ENCODE data around the gene ARHGAP11B.
"Not testable (repeated sequence)": the region's sequence is repeated elsewhere in the genome, so short reads cannot be mapped to it uniquely, and the experiment has no call there.

ARHGAP11B gene

GRCh38 chr15:30625436-30626193 lies at the start of gene ARHGAP11B:
ARHGAP11B (plus strand) TSS chr15:30626128.
- peak; percentile 99 for DNase-seq (ENCODE audit: low spot score)

GRCh38 chr15:30579394-30579970 lies 46.4 kb upstream of the ARHGAP11B start:
- DNase-seq (ENCODE audit: low spot score) = not testable (repeated sequence)

GRCh38 chr15:30580716-30581115 lies 45.2 kb upstream of the ARHGAP11B start:
- not testable (repeated sequence) for DNase-seq (ENCODE audit: low spot score)

GRCh38 chr15:30598953-30599352 lies 27.0 kb upstream of the ARHGAP11B start:
- DNase-seq (ENCODE audit: low spot score) = not testable (repeated sequence)

GRCh38 chr15:30603796-30604195 lies 22.1 kb upstream of the ARHGAP11B start, which contains the start of gene GOLGA8H:
GOLGA8H (plus strand) TSS chr15:30604028; CDS start chr15:30604126, 98 bp downstream.
- not testable (repeated sequence) for DNase-seq (ENCODE audit: low spot score)

- DNase-seq (ENCODE audit: low spot score) = not testable (repeated sequence)
Measured at GRCh38 chr15:30612271-30612670, 13.7 kb upstream of the ARHGAP11B start.

- DNase-seq (ENCODE audit: low spot score) = peak; percentile 37
Measured at GRCh38 chr15:30621342-30621741, 4.6 kb upstream of the ARHGAP11B start.

- peak; percentile 4 for DNase-seq (ENCODE audit: low spot score)
Measured at GRCh38 chr15:30626194-30626565, 252 bp downstream of the ARHGAP11B start.

- DNase-seq (ENCODE audit: low spot score) = not testable (repeated sequence)
Measured at GRCh38 chr15:30626632-30627031, 704 bp downstream of the ARHGAP11B start.

- no peak for DNase-seq (ENCODE audit: low spot score)
Measured at GRCh38 chr15:30650012-30650929, 24.3 kb downstream of the ARHGAP11B start.

GRCh38 chr15:30661154-30661553 lies 35.2 kb downstream of the ARHGAP11B start:
- peak; percentile 15 for DNase-seq (ENCODE audit: low spot score)

GRCh38 chr15:30669621-30670020 lies 43.7 kb downstream of the ARHGAP11B start:
- DNase-seq (ENCODE audit: low spot score) = not testable (repeated sequence)

GRCh38 chr15:30670056-30670455 lies 44.1 kb downstream of the ARHGAP11B start:
- DNase-seq (ENCODE audit: low spot score) = no peak

GRCh38 chr15:30671309-30671708 lies 45.4 kb downstream of the ARHGAP11B start:
- no peak for DNase-seq (ENCODE audit: low spot score)

GRCh38 chr15:30675126-30675525 lies 49.2 kb downstream of the ARHGAP11B start:
- DNase-seq (ENCODE audit: low spot score) = no peak

- DNase-seq (ENCODE audit: low spot score) = not testable (repeated sequence)
Measured at GRCh38 chr15:30675891-30676290, 50.0 kb downstream of the ARHGAP11B start.

- not testable (repeated sequence) for DNase-seq (ENCODE audit: low spot score)
Measured at GRCh38 chr15:30680997-30681396, 55.1 kb downstream of the ARHGAP11B start.

- DNase-seq (ENCODE audit: low spot score) = not testable (repeated sequence)
Measured at GRCh38 chr15:30685709-30686285, 59.9 kb downstream of the ARHGAP11B start.

- DNase-seq (ENCODE audit: low spot score) = not testable (repeated sequence)
Measured at GRCh38 chr15:30686651-30687050, 60.7 kb downstream of the ARHGAP11B start.
